Esophagus squamous epithelium (tissue), 4 donors: ENCODE results near the gene CLRN3.

Experiments used
- POLR2A ChIP-seq, 4 donors: fragments of 450-650 bp; IDR thresholded peaks; one replicate each; pipeline ENCODE4 v1.6.1; 2017; ENCODE audit warnings: antibody characterized with exemption in 4 of 4, mild to moderate bottlenecking in 4 of 4, moderate library complexity in 3 of 4
- TF ChIP-seq, protein P1 (sequence below), 6 experiments: fragments of 450-650 bp in 4 of 6; fragments of 200-600 bp in 2 of 6; sonication (generic) in 2 of 6; IDR thresholded peaks; one replicate each; pipeline ENCODE4 v1.5.1; 2016 to 2019; ENCODE audit warnings: antibody characterized with exemption in 6 of 6, mild to moderate bottlenecking in 4 of 6, moderate library complexity in 4 of 6

DNA sequence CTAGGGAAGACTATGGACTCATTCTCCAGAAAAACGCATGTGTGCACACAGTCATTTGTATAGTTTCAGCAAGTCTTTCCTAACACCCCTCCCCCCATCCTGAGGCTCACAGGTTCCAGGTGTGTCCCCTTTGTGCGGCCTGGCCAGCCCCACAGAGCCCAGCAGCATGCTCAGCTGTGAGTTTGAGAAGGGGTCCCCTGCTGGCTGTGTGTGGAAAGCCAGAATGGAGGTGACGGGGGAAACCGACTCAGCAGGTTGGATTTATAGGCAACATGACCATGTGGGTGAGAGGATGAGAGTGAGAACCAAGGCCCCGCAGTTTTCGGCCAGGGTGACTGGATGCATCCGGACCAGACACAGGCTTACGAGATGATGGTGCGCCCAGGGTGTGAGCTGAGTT lies 24.1 kb upstream of the CLRN3 start:
- TF ChIP-seq, protein P1, sequence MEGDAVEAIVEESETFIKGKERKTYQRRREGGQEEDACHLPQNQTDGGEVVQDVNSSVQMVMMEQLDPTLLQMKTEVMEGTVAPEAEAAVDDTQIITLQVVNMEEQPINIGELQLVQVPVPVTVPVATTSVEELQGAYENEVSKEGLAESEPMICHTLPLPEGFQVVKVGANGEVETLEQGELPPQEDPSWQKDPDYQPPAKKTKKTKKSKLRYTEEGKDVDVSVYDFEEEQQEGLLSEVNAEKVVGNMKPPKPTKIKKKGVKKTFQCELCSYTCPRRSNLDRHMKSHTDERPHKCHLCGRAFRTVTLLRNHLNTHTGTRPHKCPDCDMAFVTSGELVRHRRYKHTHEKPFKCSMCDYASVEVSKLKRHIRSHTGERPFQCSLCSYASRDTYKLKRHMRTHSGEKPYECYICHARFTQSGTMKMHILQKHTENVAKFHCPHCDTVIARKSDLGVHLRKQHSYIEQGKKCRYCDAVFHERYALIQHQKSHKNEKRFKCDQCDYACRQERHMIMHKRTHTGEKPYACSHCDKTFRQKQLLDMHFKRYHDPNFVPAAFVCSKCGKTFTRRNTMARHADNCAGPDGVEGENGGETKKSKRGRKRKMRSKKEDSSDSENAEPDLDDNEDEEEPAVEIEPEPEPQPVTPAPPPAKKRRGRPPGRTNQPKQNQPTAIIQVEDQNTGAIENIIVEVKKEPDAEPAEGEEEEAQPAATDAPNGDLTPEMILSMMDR (IDR thresholded peaks at IDR 0.05), result no peak
- no peak for TF ChIP-seq POLR2A (IDR thresholded peaks at IDR 0.05)
